Mesendoderm (in vitro differentiated cells): ENCODE measurements around the gene NKX2-2. TPM values are rescaled to one million over a fixed set of nuclear protein-coding genes. Genes with fewer than 3 reads are reported as not detected.

Source experiments
- DNase-seq: peaks from one replicate; pipeline ENCODE4 v3.0.0; 2013
- H2AK5ac ChIP-seq: 2 replicates; pipeline ENCODE4 v1.6.1; 2013; ENCODE audit warnings: low read length, inconsistent platforms
- H2BK120ac ChIP-seq: 2 replicates; pipeline ENCODE4 v1.6.1; 2013; ENCODE audit warnings: low read depth, mild to moderate bottlenecking, low read length, moderate library complexity, mixed read lengths
- H2BK15ac ChIP-seq: replicated peaks from 2 replicates; pipeline ENCODE4 v1.6.1; 2013; ENCODE audit warnings: low read depth, mild to moderate bottlenecking, moderate library complexity
- H2BK5ac ChIP-seq: 2 replicates; pipeline ENCODE4 v1.6.1; 2013; ENCODE audit warnings: low read length, inconsistent platforms
- H3K18ac ChIP-seq: 2 replicates; pipeline ENCODE4 v1.6.1; 2013; ENCODE audit warnings: mild to moderate bottlenecking, low read length, mixed read lengths
- H3K23ac ChIP-seq: one replicate; pipeline ENCODE4 v1.6.1; 2013; ENCODE audit warnings: low read length
- H3K27ac ChIP-seq: 2 replicates; pipeline ENCODE4 v1.5.1; 2013; ENCODE audit warnings: low read depth, mild to moderate bottlenecking, inconsistent platforms, low read length, moderate library complexity
- H3K27me3 ChIP-seq: 2 replicates; pipeline ENCODE4 v1.6.1; 2013; ENCODE audit warnings: low read length, control low read depth, mild to moderate bottlenecking, inconsistent platforms; ENCODE audit not compliant: insufficient read depth, poor library complexity
- H3K36me3 ChIP-seq: 2 replicates; pipeline ENCODE4 v1.6.1; 2013; ENCODE audit warnings: low read length, inconsistent platforms; ENCODE audit not compliant: control insufficient read depth, insufficient read depth
- H3K4ac ChIP-seq: one replicate; pipeline ENCODE4 v1.6.1; 2013; ENCODE audit warnings: low read depth, mild to moderate bottlenecking, low read length, moderate library complexity
- H3K4me1 ChIP-seq: 2 replicates; pipeline ENCODE4 v1.6.1; 2013; ENCODE audit warnings: low read depth, low read length, inconsistent platforms; ENCODE audit not compliant: control insufficient read depth
- H3K4me2 ChIP-seq: 2 replicates; pipeline ENCODE4 v1.6.1; 2013; ENCODE audit warnings: low read length
- H3K4me3 ChIP-seq: 2 replicates; pipeline ENCODE4 v1.5.1; 2013; ENCODE audit warnings: mild to moderate bottlenecking, low read length
- H3K56ac ChIP-seq: one replicate; pipeline ENCODE4 v1.6.1; 2013; ENCODE audit warnings: low read length
- H3K79me1 ChIP-seq: 2 replicates; pipeline ENCODE4 v1.6.1; 2013; ENCODE audit warnings: low read length, inconsistent platforms
- H3K79me2 ChIP-seq: 2 replicates; pipeline ENCODE4 v1.6.1; 2013; ENCODE audit warnings: mild to moderate bottlenecking, low read length; ENCODE audit not compliant: control insufficient read depth, insufficient read depth
- H3K9ac ChIP-seq: 2 replicates; pipeline ENCODE4 v1.6.1; 2013; ENCODE audit warnings: low read length, inconsistent platforms
- H4K5ac ChIP-seq: one replicate; pipeline ENCODE4 v1.6.1; 2013; ENCODE audit warnings: low read length
- H4K8ac ChIP-seq: one replicate; pipeline ENCODE4 v1.6.1; 2013; ENCODE audit warnings: low read depth, mild to moderate bottlenecking, control low read depth, low read length, moderate library complexity
- WGBS: extraction: QIAGEN DNeasy Blood & Tissue Kit; methylation state at CpG from one replicate; pipeline ENCODE4 v1.1.7; 2013; ENCODE audit warnings: low lambda C conversion rate, missing lambda C conversion rate; ENCODE audit not compliant: insufficient coverage; ENCODE audit errors: extremely low coverage; 5-methylcytosine and 5-hydroxymethylcytosine counted together
- polyA plus RNA-seq, 2 experiments: library from polyadenylated mRNA; stranded (reverse); fragments of 200-250 nt; gene quantifications; one replicate each; pipeline ENCODE4 v1.2.3, GENCODE V29; 2013

The NKX2-2 gene
- polyA plus RNA-seq (2013, experiment 1 of 2) = 0.03 TPM
- polyA plus RNA-seq (2013, experiment 2 of 2) = 0.03 TPM

- H4K8ac ChIP-seq = peak within 1 kb of the TSS; percentile 31
- H2BK15ac ChIP-seq = no peak within 1 kb of the TSS
- H3K79me1 ChIP-seq = no peaks in the 10 kb centered on the region
- H3K4me3 ChIP-seq = no peak within 1 kb of the TSS
- H3K56ac ChIP-seq = peak within 1 kb of the TSS; percentile 67
- H4K5ac ChIP-seq = no peak within 1 kb of the TSS
- WGBS = no CpG with 5 or more reads among the region's 45 CpGs
- H2AK5ac ChIP-seq = no peak within 1 kb of the TSS
- H3K23ac ChIP-seq = no peak within 1 kb of the TSS
- H3K27ac ChIP-seq = no peak within 1 kb of the TSS
- H2BK120ac ChIP-seq = no peak within 1 kb of the TSS
- no peak within 1 kb of the TSS for H3K4ac ChIP-seq
- H3K27me3 ChIP-seq = peaks cover 72% of the 10 kb centered on the region
- no peaks in the 10 kb centered on the region for H3K79me2 ChIP-seq
- peak within 1 kb of the TSS; percentile 74 for H3K4me2 ChIP-seq
- H3K9ac ChIP-seq = peak within 1 kb of the TSS; percentile 15
- peak; percentile 89 for DNase-seq
- no peak within 1 kb of the TSS for H3K18ac ChIP-seq
- no peak within 1 kb of the TSS for H2BK5ac ChIP-seq
- H3K4me1 ChIP-seq = no peaks in the 10 kb centered on the region
- H3K36me3 ChIP-seq = no peaks in the 10 kb centered on the region
Measured at GRCh38 chr20:21513881-21514540, at the start of gene NKX2-2. Gene NKX2-2 (minus strand): TSS chr20:21514064. CDS start chr20:21513669, 395 bp downstream.

GRCh38 chr20:21562656-21563055, 48.8 kb upstream of the NKX2-2 start:
- Histone ChIP-seq H2AK5ac (no peak overlapping the region), H3K23ac (no peak overlapping the region), H4K8ac (no peak overlapping the region), H3K79me1 (no peaks in the 10 kb centered on the region), H3K79me2 (no peaks in the 10 kb centered on the region), H3K9ac (no peak overlapping the region), H3K56ac (no peak overlapping the region), H3K4me3 (no peak overlapping the region), H3K4me1 (no peaks in the 10 kb centered on the region), H3K18ac (no peak overlapping the region), H2BK120ac (no peak overlapping the region), H3K4ac (no peak overlapping the region), H2BK15ac (no peak overlapping the region), H3K36me3 (no peaks in the 10 kb centered on the region), H3K27me3 (no peaks in the 10 kb centered on the region), H4K5ac (no peak overlapping the region), H2BK5ac (no peak overlapping the region), H3K4me2 (no peak overlapping the region), H3K27ac (no peak overlapping the region)
- no CpG with 5 or more reads among the region's 5 CpGs for WGBS
- no peak for DNase-seq

GRCh38 chr20:21559305-21559704, 45.4 kb upstream of the NKX2-2 start:
- H3K4me3 ChIP-seq = no peak overlapping the region
- WGBS = no CpG with 5 or more reads among the region's 7 CpGs
- no peak overlapping the region for H3K23ac ChIP-seq
- no peak overlapping the region for H2AK5ac ChIP-seq
- H3K4me2 ChIP-seq = no peak overlapping the region
- no peak overlapping the region for H2BK120ac ChIP-seq
- H3K36me3 ChIP-seq = no peaks in the 10 kb centered on the region
- no peaks in the 10 kb centered on the region for H3K79me1 ChIP-seq
- H3K27ac ChIP-seq = no peak overlapping the region
- DNase-seq = no peak
- no peak overlapping the region for H3K4ac ChIP-seq
- H3K56ac ChIP-seq = no peak overlapping the region
- H2BK15ac ChIP-seq = no peak overlapping the region
- H3K79me2 ChIP-seq = no peaks in the 10 kb centered on the region
- H4K8ac ChIP-seq = no peak overlapping the region
- no peak overlapping the region for H2BK5ac ChIP-seq
- H3K27me3 ChIP-seq = no peaks in the 10 kb centered on the region
- no peak overlapping the region for H3K18ac ChIP-seq
- H3K4me1 ChIP-seq = no peaks in the 10 kb centered on the region
- no peak overlapping the region for H4K5ac ChIP-seq
- H3K9ac ChIP-seq = no peak overlapping the region

- Histone ChIP-seq H3K4me2 (no peak overlapping the region), H2BK5ac (no peak overlapping the region), H3K9ac (no peak overlapping the region), H3K79me2 (no peaks in the 10 kb centered on the region), H3K4me3 (no peak overlapping the region), H3K18ac (no peak overlapping the region), H3K36me3 (no peaks in the 10 kb centered on the region), H2BK15ac (no peak overlapping the region), H3K23ac (no peak overlapping the region), H3K27ac (no peak overlapping the region), H3K4me1 (no peaks in the 10 kb centered on the region), H3K79me1 (no peaks in the 10 kb centered on the region), H2AK5ac (no peak overlapping the region), H2BK120ac (no peak overlapping the region), H3K27me3 (no peaks in the 10 kb centered on the region), H3K56ac (no peak overlapping the region), H3K4ac (no peak overlapping the region), H4K8ac (no peak overlapping the region), H4K5ac (no peak overlapping the region)
- WGBS = no CpG with 5 or more reads among the region's 20 CpGs
- DNase-seq = no peak
Measured at GRCh38 chr20:21557241-21558020, 43.6 kb upstream of the NKX2-2 start.

- no peak overlapping the region for H3K56ac ChIP-seq
- H3K79me1 ChIP-seq = no peaks in the 10 kb centered on the region
- H3K27me3 ChIP-seq = no peaks in the 10 kb centered on the region
- no peaks in the 10 kb centered on the region for H3K36me3 ChIP-seq
- H3K23ac ChIP-seq = no peak overlapping the region
- no peak overlapping the region for H3K18ac ChIP-seq
- H4K8ac ChIP-seq = no peak overlapping the region
- no peak overlapping the region for H3K4me3 ChIP-seq
- no peak overlapping the region for H2BK15ac ChIP-seq
- DNase-seq = no peak
- no peak overlapping the region for H2BK5ac ChIP-seq
- H3K79me2 ChIP-seq = no peaks in the 10 kb centered on the region
- H4K5ac ChIP-seq = no peak overlapping the region
- H3K4me1 ChIP-seq = no peaks in the 10 kb centered on the region
- no peak overlapping the region for H3K4me2 ChIP-seq
- H3K4ac ChIP-seq = no peak overlapping the region
- H2AK5ac ChIP-seq = no peak overlapping the region
- H3K9ac ChIP-seq = no peak overlapping the region
- H2BK120ac ChIP-seq = no peak overlapping the region
- WGBS = no CpG with 5 or more reads among the region's 2 CpGs
- no peak overlapping the region for H3K27ac ChIP-seq
Measured at GRCh38 chr20:21556398-21556797, 42.5 kb upstream of the NKX2-2 start.
